GM23248 (cell line): Measurements from ENCODE around the gene NSG2.

Experiments
- EZH2 ChIP-seq: fragments of 200-600 bp; sonication (generic); IDR thresholded peaks from 2 replicates; pipeline ENCODE4 v1.6.1; 2018; ENCODE audit warnings: antibody characterized with exemption, mild to moderate bottlenecking; ENCODE audit not compliant: insufficient read depth, poor library complexity, severe bottlenecking
- EZH2phosphoT487 ChIP-seq: fragments of 200-600 bp; sonication (generic); IDR thresholded peaks from 2 replicates; pipeline ENCODE4 v1.6.1; 2018; ENCODE audit warnings: antibody characterized with exemption, moderate library complexity, mild to moderate bottlenecking, low read depth; ENCODE audit not compliant: insufficient read depth

- TF ChIP-seq EZH2phosphoT487, result no peak
- no peak for TF ChIP-seq EZH2
These were observed 17.7 kb downstream of the NSG2 start for GRCh38 chr5:174063082-174063756.
